WTC11 (cell line): ENCODE measurements around the gene SNX10. TPM values are rescaled to one million over a fixed set of nuclear protein-coding genes. Genes with fewer than 3 reads are reported as not detected.

Experiments used
- ATAC-seq: fragments of 200-7000 bp; cut with Tn5 transposase; 2 replicates; pipeline ENCODE4 v1.10.0; 2021; ENCODE audit warnings: mild to moderate bottlenecking, moderate library complexity
- CTCF ChIA-PET: fragments of 300-600 bp; sonication (Branson Sonifier 250); formaldehyde crosslinking; loops from one replicate; lab custom pipeline; 2021; ENCODE audit warnings: antibody characterized with exemption; lab: Charles Lee
- POLR2A ChIA-PET: fragments of 350-600 bp; sonication (Branson Sonifier 250); formaldehyde crosslinking; loops from one replicate; lab custom pipeline; 2021; ENCODE audit warnings: antibody characterized with exemption; lab: Charles Lee
- DNase-seq: peaks from one replicate; pipeline ENCODE4 v3.0.0; 2021; ENCODE audit warnings: low spot score
- H3K27ac Mint-ChIP-seq: 2 replicates; pipeline ENCODE4 v1.8.0; 2021; ENCODE audit warnings: mixed read lengths
- H3K27me3 Mint-ChIP-seq: 2 replicates; pipeline ENCODE4 v1.8.0; 2021; ENCODE audit warnings: low read depth, mild to moderate bottlenecking, moderate library complexity, mixed read lengths
- H3K36me3 Mint-ChIP-seq: 2 replicates; pipeline ENCODE4 v1.8.0; 2021; ENCODE audit warnings: mixed read lengths
- H3K4me1 Mint-ChIP-seq: 2 replicates; pipeline ENCODE4 v1.8.0; 2022; ENCODE audit warnings: mixed read lengths
- H3K4me3 Mint-ChIP-seq: 2 replicates; pipeline ENCODE4 v1.8.0; 2021; ENCODE audit warnings: mild to moderate bottlenecking, moderate library complexity, mixed read lengths
- H3K9me3 Mint-ChIP-seq: 2 replicates; pipeline ENCODE4 v1.8.0; 2021; ENCODE audit warnings: mixed read lengths
- CBFB ChIP-seq: sonication (generic); formaldehyde crosslinking; IDR thresholded peaks from 2 replicates; pipeline ENCODE4 v1.8.1; 2022; ENCODE audit warnings: mild to moderate bottlenecking, low read depth, missing genetic modification reagents
- CREM ChIP-seq: sonication (generic); formaldehyde crosslinking; IDR thresholded peaks from 2 replicates; pipeline ENCODE4 v1.8.1; 2022; ENCODE audit warnings: mild to moderate bottlenecking, missing genetic modification reagents, moderate library complexity
- FOXK1 ChIP-seq: sonication (generic); formaldehyde crosslinking; IDR thresholded peaks from 2 replicates; pipeline ENCODE4 v1.8.0; 2022; ENCODE audit warnings: mild to moderate bottlenecking, moderate library complexity, missing genetic modification reagents
- KAT7 ChIP-seq: sonication (generic); formaldehyde crosslinking; IDR thresholded peaks from 2 replicates; pipeline ENCODE4 v1.8.1; 2023; ENCODE audit warnings: missing genetic modification reagents, mild to moderate bottlenecking, borderline replicate concordance
- MXD4 ChIP-seq: fragments of 250-450 bp; sonication (Bioruptor Pico); IDR thresholded peaks from 2 replicates; pipeline ENCODE4 v1.8.0; 2021; ENCODE audit warnings: mild to moderate bottlenecking, moderate library complexity, borderline replicate concordance
- MYBL2 ChIP-seq: sonication (generic); formaldehyde crosslinking; IDR thresholded peaks from 2 replicates; pipeline ENCODE4 v1.8.1; 2023; ENCODE audit warnings: mild to moderate bottlenecking, moderate library complexity, missing genetic modification reagents
- NR2C2 ChIP-seq: sonication (generic); formaldehyde crosslinking; IDR thresholded peaks from 2 replicates; pipeline ENCODE4 v1.8.0; 2022; ENCODE audit warnings: mild to moderate bottlenecking, missing genetic modification reagents
- PRRX2 ChIP-seq: fragments of 250-450 bp; sonication (Bioruptor Pico); IDR thresholded peaks from 2 replicates; pipeline ENCODE4 v1.8.0; 2021; ENCODE audit warnings: mild to moderate bottlenecking
- RORB ChIP-seq: fragments of 250-450 bp; sonication (Bioruptor Pico); IDR thresholded peaks from 2 replicates; pipeline ENCODE4 v1.9.0; 2021; ENCODE audit warnings: mild to moderate bottlenecking
- TEAD1 ChIP-seq: sonication (generic); formaldehyde crosslinking; IDR thresholded peaks from 2 replicates; pipeline ENCODE4 v1.8.0; 2022; ENCODE audit warnings: mild to moderate bottlenecking, missing genetic modification reagents
- TEAD4 ChIP-seq: sonication (generic); formaldehyde crosslinking; IDR thresholded peaks from 2 replicates; pipeline ENCODE4 v1.8.0; 2022; ENCODE audit warnings: mild to moderate bottlenecking, missing genetic modification reagents
- ZNF219 ChIP-seq: sonication (generic); formaldehyde crosslinking; IDR thresholded peaks from 2 replicates; pipeline ENCODE4 v1.8.0; 2023; ENCODE audit warnings: missing genetic modification reagents, mild to moderate bottlenecking, borderline replicate concordance
- ZNF317 ChIP-seq: sonication (generic); formaldehyde crosslinking; IDR thresholded peaks from 2 replicates; pipeline ENCODE4 v1.8.1; 2023; ENCODE audit warnings: low read depth, mild to moderate bottlenecking, moderate library complexity, missing genetic modification reagents, borderline replicate concordance
- ZNF423 ChIP-seq: fragments of 250-450 bp; sonication (Bioruptor Pico); IDR thresholded peaks from 2 replicates; pipeline ENCODE4 v2.1.2; 2022; ENCODE audit warnings: mild to moderate bottlenecking, moderate library complexity
- total RNA-seq: library from RNA; stranded (reverse); gene quantifications from 3 replicates; pipeline ENCODE4 v1.2.3, GENCODE V29; 2021
- TF ChIP-seq, protein P1 (sequence below): sonication (generic); formaldehyde crosslinking; IDR thresholded peaks from 2 replicates; pipeline ENCODE4 v1.8.0; 2022; ENCODE audit warnings: mild to moderate bottlenecking, missing genetic modification reagents
- TF ChIP-seq, protein P2 (sequence below): sonication (generic); formaldehyde crosslinking; IDR thresholded peaks from 2 replicates; pipeline ENCODE4 v1.8.0; 2022; ENCODE audit warnings: mild to moderate bottlenecking, missing genetic modification reagents
- TF ChIP-seq, protein P3 (sequence below): sonication (generic); formaldehyde crosslinking; IDR thresholded peaks from 2 replicates; pipeline ENCODE4 v1.8.1; 2023; ENCODE audit warnings: mild to moderate bottlenecking, missing genetic modification reagents, moderate library complexity
- TF ChIP-seq, protein P4 (sequence below): sonication (generic); formaldehyde crosslinking; IDR thresholded peaks from 2 replicates; pipeline ENCODE4 v1.8.0; 2022; ENCODE audit warnings: mild to moderate bottlenecking, missing genetic modification reagents
- TF ChIP-seq, protein P5 (sequence below): fragments of 250-450 bp; sonication (Bioruptor Pico); IDR thresholded peaks from 2 replicates; pipeline ENCODE4 v1.9.0; 2021; ENCODE audit warnings: mild to moderate bottlenecking, borderline replicate concordance

The SNX10 gene
- total RNA-seq, 1 experiment from 2014 or later: 10.8 TPM

DNA sequence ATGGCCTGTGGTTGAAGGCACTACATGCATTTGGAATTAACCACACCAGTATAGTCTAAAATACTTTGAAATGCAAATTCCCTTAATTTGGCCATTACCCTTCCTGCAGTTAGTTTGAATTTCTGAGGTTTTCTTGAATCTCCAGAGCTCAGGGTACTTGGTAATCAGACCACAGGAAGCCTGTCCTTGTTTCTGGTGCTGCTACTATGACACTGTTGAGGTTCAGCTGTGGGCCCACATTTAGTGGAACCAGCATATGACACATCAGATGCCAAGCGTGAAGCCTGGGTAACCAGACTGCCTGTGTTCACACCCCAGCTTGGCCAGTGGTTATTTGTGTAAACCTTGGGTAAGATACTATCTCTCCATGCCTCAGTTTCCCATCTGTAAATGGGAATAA is 124.3 kb downstream of the SNX10 start:
- no peak overlapping the region for H3K27ac Mint-ChIP-seq
- TF ChIP-seq CREM (no peak), FOXK1 (no peak), RORB (CRISPR knock-in tag) (no peak), ZNF219 (CRISPR knock-in tag) (no peak), MXD4 (CRISPR knock-in tag) (no peak), TEAD1 (CRISPR knock-in tag) (no peak), MYBL2 (CRISPR knock-in tag) (no peak), NR2C2 (CRISPR knock-in tag) (no peak), TEAD4 (CRISPR knock-in tag) (no peak), ZNF423 (CRISPR knock-in tag) (no peak), KAT7 (CRISPR knock-in tag) (no peak), CBFB (CRISPR knock-in tag) (no peak), PRRX2 (CRISPR knock-in tag) (no peak), ZNF317 (CRISPR knock-in tag) (no peak)
- TF ChIP-seq, protein P1, sequence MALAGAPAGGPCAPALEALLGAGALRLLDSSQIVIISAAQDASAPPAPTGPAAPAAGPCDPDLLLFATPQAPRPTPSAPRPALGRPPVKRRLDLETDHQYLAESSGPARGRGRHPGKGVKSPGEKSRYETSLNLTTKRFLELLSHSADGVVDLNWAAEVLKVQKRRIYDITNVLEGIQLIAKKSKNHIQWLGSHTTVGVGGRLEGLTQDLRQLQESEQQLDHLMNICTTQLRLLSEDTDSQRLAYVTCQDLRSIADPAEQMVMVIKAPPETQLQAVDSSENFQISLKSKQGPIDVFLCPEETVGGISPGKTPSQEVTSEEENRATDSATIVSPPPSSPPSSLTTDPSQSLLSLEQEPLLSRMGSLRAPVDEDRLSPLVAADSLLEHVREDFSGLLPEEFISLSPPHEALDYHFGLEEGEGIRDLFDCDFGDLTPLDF (CRISPR knock-in tag): no peak
- TF ChIP-seq, protein P2, sequence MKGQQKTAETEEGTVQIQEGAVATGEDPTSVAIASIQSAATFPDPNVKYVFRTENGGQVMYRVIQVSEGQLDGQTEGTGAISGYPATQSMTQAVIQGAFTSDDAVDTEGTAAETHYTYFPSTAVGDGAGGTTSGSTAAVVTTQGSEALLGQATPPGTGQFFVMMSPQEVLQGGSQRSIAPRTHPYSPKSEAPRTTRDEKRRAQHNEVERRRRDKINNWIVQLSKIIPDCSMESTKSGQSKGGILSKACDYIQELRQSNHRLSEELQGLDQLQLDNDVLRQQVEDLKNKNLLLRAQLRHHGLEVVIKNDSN (CRISPR knock-in tag): no peak
- TF ChIP-seq, protein P3, sequence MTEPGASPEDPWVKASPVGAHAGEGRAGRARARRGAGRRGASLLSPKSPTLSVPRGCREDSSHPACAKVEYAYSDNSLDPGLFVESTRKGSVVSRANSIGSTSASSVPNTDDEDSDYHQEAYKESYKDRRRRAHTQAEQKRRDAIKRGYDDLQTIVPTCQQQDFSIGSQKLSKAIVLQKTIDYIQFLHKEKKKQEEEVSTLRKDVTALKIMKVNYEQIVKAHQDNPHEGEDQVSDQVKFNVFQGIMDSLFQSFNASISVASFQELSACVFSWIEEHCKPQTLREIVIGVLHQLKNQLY (CRISPR knock-in tag): no peak
- TF ChIP-seq, protein P4, sequence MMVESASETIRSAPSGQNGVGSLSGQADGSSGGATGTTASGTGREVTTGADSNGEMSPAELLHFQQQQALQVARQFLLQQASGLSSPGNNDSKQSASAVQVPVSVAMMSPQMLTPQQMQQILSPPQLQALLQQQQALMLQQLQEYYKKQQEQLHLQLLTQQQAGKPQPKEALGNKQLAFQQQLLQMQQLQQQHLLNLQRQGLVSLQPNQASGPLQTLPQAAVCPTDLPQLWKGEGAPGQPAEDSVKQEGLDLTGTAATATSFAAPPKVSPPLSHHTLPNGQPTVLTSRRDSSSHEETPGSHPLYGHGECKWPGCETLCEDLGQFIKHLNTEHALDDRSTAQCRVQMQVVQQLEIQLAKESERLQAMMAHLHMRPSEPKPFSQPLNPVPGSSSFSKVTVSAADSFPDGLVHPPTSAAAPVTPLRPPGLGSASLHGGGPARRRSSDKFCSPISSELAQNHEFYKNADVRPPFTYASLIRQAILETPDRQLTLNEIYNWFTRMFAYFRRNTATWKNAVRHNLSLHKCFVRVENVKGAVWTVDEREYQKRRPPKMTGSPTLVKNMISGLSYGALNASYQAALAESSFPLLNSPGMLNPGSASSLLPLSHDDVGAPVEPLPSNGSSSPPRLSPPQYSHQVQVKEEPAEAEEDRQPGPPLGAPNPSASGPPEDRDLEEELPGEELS (CRISPR knock-in tag): no peak
- TF ChIP-seq, protein P5, sequence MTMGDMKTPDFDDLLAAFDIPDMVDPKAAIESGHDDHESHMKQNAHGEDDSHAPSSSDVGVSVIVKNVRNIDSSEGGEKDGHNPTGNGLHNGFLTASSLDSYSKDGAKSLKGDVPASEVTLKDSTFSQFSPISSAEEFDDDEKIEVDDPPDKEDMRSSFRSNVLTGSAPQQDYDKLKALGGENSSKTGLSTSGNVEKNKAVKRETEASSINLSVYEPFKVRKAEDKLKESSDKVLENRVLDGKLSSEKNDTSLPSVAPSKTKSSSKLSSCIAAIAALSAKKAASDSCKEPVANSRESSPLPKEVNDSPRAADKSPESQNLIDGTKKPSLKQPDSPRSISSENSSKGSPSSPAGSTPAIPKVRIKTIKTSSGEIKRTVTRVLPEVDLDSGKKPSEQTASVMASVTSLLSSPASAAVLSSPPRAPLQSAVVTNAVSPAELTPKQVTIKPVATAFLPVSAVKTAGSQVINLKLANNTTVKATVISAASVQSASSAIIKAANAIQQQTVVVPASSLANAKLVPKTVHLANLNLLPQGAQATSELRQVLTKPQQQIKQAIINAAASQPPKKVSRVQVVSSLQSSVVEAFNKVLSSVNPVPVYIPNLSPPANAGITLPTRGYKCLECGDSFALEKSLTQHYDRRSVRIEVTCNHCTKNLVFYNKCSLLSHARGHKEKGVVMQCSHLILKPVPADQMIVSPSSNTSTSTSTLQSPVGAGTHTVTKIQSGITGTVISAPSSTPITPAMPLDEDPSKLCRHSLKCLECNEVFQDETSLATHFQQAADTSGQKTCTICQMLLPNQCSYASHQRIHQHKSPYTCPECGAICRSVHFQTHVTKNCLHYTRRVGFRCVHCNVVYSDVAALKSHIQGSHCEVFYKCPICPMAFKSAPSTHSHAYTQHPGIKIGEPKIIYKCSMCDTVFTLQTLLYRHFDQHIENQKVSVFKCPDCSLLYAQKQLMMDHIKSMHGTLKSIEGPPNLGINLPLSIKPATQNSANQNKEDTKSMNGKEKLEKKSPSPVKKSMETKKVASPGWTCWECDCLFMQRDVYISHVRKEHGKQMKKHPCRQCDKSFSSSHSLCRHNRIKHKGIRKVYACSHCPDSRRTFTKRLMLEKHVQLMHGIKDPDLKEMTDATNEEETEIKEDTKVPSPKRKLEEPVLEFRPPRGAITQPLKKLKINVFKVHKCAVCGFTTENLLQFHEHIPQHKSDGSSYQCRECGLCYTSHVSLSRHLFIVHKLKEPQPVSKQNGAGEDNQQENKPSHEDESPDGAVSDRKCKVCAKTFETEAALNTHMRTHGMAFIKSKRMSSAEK: no peak
- POLR2A ChIA-PET: no interaction called here

More for the DNA sequence above, 124.3 kb downstream of the SNX10 start:
- CTCF ChIA-PET: no interaction called here
- Mint-ChIP-seq H3K4me1 (peaks cover 23% of the 10 kb centered on the region), H3K27me3 (peaks cover 28% of the 10 kb centered on the region), H3K9me3 (no peaks in the 10 kb centered on the region), H3K36me3 (no peaks in the 10 kb centered on the region), H3K4me3 (no peak overlapping the region)
- ATAC-seq (no peak; the same call in 1 of the 2 replicates), DNase-seq (no peak)
